ENCODE results near the gene GRIN3B.

DNA sequence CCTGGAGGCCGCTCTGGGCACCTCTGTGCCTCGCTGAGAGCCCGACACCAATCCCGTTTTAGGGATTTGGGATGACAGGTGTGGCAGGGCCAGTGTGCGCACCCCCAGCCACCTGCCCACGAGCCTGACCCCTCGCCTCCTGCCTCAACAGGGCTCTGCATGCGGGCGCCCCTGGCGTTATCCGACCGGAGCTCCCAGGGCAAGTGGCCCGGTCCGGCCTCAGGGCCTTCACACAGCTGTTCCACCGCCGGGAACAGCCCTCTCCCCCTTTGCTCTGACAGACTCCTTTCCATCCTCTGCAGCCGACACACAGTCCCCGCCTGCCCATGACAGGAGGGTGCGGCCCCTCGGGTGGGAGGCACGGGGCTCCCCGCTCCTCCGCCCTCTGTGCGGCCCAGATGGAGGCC lies 23.2 kb upstream of the GRIN3B start:
- TF ChIP-seq EZH2 (IDR thresholded peaks at IDR 0.05) (no peak), POLR2AphosphoS5 (IDR thresholded peaks at IDR 0.05; ENCODE audit: borderline replicate concordance, low read depth, low read length) (no peak)

Data from SK-N-MC (cell line).